WTC11 (cell line): ENCODE data around the gene RIPPLY3. TPM values are rescaled to one million over a fixed set of nuclear protein-coding genes. Genes with fewer than 3 reads are reported as not detected.

Experiments used
- ATAC-seq: fragments of 200-7000 bp; cut with Tn5 transposase; 2 replicates; pipeline ENCODE4 v1.10.0; 2021; ENCODE audit warnings: mild to moderate bottlenecking, moderate library complexity
- CTCF ChIA-PET: fragments of 300-600 bp; sonication (Branson Sonifier 250); formaldehyde crosslinking; loops from one replicate; lab custom pipeline; 2021; ENCODE audit warnings: antibody characterized with exemption; lab: Charles Lee
- POLR2A ChIA-PET: fragments of 350-600 bp; sonication (Branson Sonifier 250); formaldehyde crosslinking; loops from one replicate; lab custom pipeline; 2021; ENCODE audit warnings: antibody characterized with exemption; lab: Charles Lee
- DNase-seq: peaks from one replicate; pipeline ENCODE4 v3.0.0; 2021; ENCODE audit warnings: low spot score
- H3K27ac Mint-ChIP-seq: 2 replicates; pipeline ENCODE4 v1.8.0; 2021; ENCODE audit warnings: mixed read lengths
- H3K27me3 Mint-ChIP-seq: 2 replicates; pipeline ENCODE4 v1.8.0; 2021; ENCODE audit warnings: low read depth, mild to moderate bottlenecking, moderate library complexity, mixed read lengths
- H3K36me3 Mint-ChIP-seq: 2 replicates; pipeline ENCODE4 v1.8.0; 2021; ENCODE audit warnings: mixed read lengths
- H3K4me1 Mint-ChIP-seq: 2 replicates; pipeline ENCODE4 v1.8.0; 2022; ENCODE audit warnings: mixed read lengths
- H3K4me3 Mint-ChIP-seq: 2 replicates; pipeline ENCODE4 v1.8.0; 2021; ENCODE audit warnings: mild to moderate bottlenecking, moderate library complexity, mixed read lengths
- H3K9me3 Mint-ChIP-seq: 2 replicates; pipeline ENCODE4 v1.8.0; 2021; ENCODE audit warnings: mixed read lengths
- AR ChIP-seq: fragments of 250-450 bp; sonication (Bioruptor Pico); IDR thresholded peaks from 2 replicates; pipeline ENCODE4 v1.9.0; 2021; ENCODE audit warnings: mild to moderate bottlenecking
- CREB1 ChIP-seq: sonication (generic); formaldehyde crosslinking; IDR thresholded peaks from 2 replicates; pipeline ENCODE4 v1.8.0; 2023; ENCODE audit warnings: mild to moderate bottlenecking, missing genetic modification reagents
- EMX1 ChIP-seq: fragments of 250-450 bp; sonication (Bioruptor Pico); IDR thresholded peaks from 2 replicates; pipeline ENCODE4 v1.8.0; 2021; ENCODE audit warnings: mild to moderate bottlenecking
- FOXJ3 ChIP-seq: sonication (generic); formaldehyde crosslinking; IDR thresholded peaks from 2 replicates; pipeline ENCODE4 v1.9.0; 2021; ENCODE audit warnings: missing genetic modification reagents, mild to moderate bottlenecking, borderline replicate concordance
- FOXK1 ChIP-seq: sonication (generic); formaldehyde crosslinking; IDR thresholded peaks from 2 replicates; pipeline ENCODE4 v1.8.0; 2022; ENCODE audit warnings: mild to moderate bottlenecking, moderate library complexity, missing genetic modification reagents
- GRHL2 ChIP-seq: fragments of 250-450 bp; sonication (Bioruptor Pico); IDR thresholded peaks from 2 replicates; pipeline ENCODE4 v1.8.0; 2022; ENCODE audit warnings: mild to moderate bottlenecking, moderate library complexity; ENCODE audit not compliant: insufficient replicate concordance, severe bottlenecking
- HMGXB4 ChIP-seq: sonication (generic); formaldehyde crosslinking; IDR thresholded peaks from 2 replicates; pipeline ENCODE4 v1.8.1; 2023; ENCODE audit warnings: mild to moderate bottlenecking, moderate library complexity, missing genetic modification reagents
- JAZF1 ChIP-seq: fragments of 250-450 bp; sonication (Bioruptor Pico); IDR thresholded peaks from 2 replicates; pipeline ENCODE4 v1.9.0; 2021; ENCODE audit warnings: moderate library complexity, mild to moderate bottlenecking, inconsistent platforms
- MYBL2 ChIP-seq: sonication (generic); formaldehyde crosslinking; IDR thresholded peaks from 2 replicates; pipeline ENCODE4 v1.8.1; 2023; ENCODE audit warnings: mild to moderate bottlenecking, moderate library complexity, missing genetic modification reagents
- NFYB ChIP-seq: sonication (generic); formaldehyde crosslinking; conservative IDR thresholded peaks from 2 replicates; pipeline ENCODE4 v1.8.0; 2022; ENCODE audit warnings: low read depth, missing genetic modification reagents
- NR1H2 ChIP-seq: sonication (generic); formaldehyde crosslinking; IDR thresholded peaks from 2 replicates; pipeline ENCODE4 v1.9.0; 2021; ENCODE audit warnings: mild to moderate bottlenecking, moderate library complexity, missing genetic modification reagents
- PRDM15 ChIP-seq: sonication (generic); formaldehyde crosslinking; IDR thresholded peaks from 2 replicates; pipeline ENCODE4 v1.8.0; 2022; ENCODE audit warnings: missing genetic modification reagents
- RELA ChIP-seq: sonication (generic); formaldehyde crosslinking; IDR thresholded peaks from 2 replicates; pipeline ENCODE4 v1.8.1; 2022; ENCODE audit warnings: missing genetic modification reagents, mild to moderate bottlenecking, borderline replicate concordance
- RORB ChIP-seq: fragments of 250-450 bp; sonication (Bioruptor Pico); IDR thresholded peaks from 2 replicates; pipeline ENCODE4 v1.9.0; 2021; ENCODE audit warnings: mild to moderate bottlenecking
- TEAD1 ChIP-seq: sonication (generic); formaldehyde crosslinking; IDR thresholded peaks from 2 replicates; pipeline ENCODE4 v1.8.0; 2022; ENCODE audit warnings: mild to moderate bottlenecking, missing genetic modification reagents
- TP53 ChIP-seq: sonication (generic); formaldehyde crosslinking; IDR thresholded peaks from 2 replicates; pipeline ENCODE4 v1.8.1; 2023; ENCODE audit warnings: mild to moderate bottlenecking, missing genetic modification reagents
- USF1 ChIP-seq: sonication (generic); formaldehyde crosslinking; IDR thresholded peaks from 2 replicates; pipeline ENCODE4 v1.8.0; 2022; ENCODE audit warnings: mild to moderate bottlenecking, missing genetic modification reagents
- ZNF121 ChIP-seq: sonication (generic); formaldehyde crosslinking; IDR thresholded peaks from 2 replicates; pipeline ENCODE4 v1.8.0; 2023; ENCODE audit warnings: missing genetic modification reagents
- ZNF232 ChIP-seq: sonication (generic); formaldehyde crosslinking; IDR thresholded peaks from 2 replicates; pipeline ENCODE4 v1.8.0; 2022; ENCODE audit warnings: mild to moderate bottlenecking, missing genetic modification reagents
- ZNF263 ChIP-seq: sonication (generic); formaldehyde crosslinking; IDR thresholded peaks from 2 replicates; pipeline ENCODE4 v1.8.1; 2022; ENCODE audit warnings: low read depth, mild to moderate bottlenecking, moderate library complexity, missing genetic modification reagents
- ZNF281 ChIP-seq: sonication (generic); formaldehyde crosslinking; IDR thresholded peaks from 2 replicates; pipeline ENCODE4 v1.8.0; 2023; ENCODE audit warnings: mild to moderate bottlenecking, missing genetic modification reagents
- ZNF416 ChIP-seq: fragments of 250-450 bp; sonication (Bioruptor Pico); IDR thresholded peaks from 2 replicates; pipeline ENCODE4 v1.9.0; 2021; ENCODE audit warnings: mild to moderate bottlenecking, inconsistent platforms
- ZNF671 ChIP-seq: fragments of 250-450 bp; sonication (Bioruptor Pico); IDR thresholded peaks from 2 replicates; pipeline ENCODE4 v1.8.0; 2021; ENCODE audit warnings: mild to moderate bottlenecking
- total RNA-seq: library from RNA; stranded (reverse); gene quantifications from 3 replicates; pipeline ENCODE4 v1.2.3, GENCODE V29; 2021

RIPPLY3 gene
- total RNA-seq, 1 experiment from 2014 or later: 3.5 TPM

GRCh38 chr21:36999131-36999898, 7.2 kb upstream of the RIPPLY3 start:
- TF ChIP-seq TEAD1 (CRISPR knock-in tag): no peak
- TF ChIP-seq HMGXB4 (CRISPR knock-in tag): no peak
- no peak for TF ChIP-seq USF1 (CRISPR knock-in tag)
- TF ChIP-seq ZNF232 (CRISPR knock-in tag): no peak
- TF ChIP-seq ZNF263 (CRISPR knock-in tag): no peak
- no peak for TF ChIP-seq FOXK1 (CRISPR knock-in tag)
- TF ChIP-seq ZNF121 (CRISPR knock-in tag): no peak
- TF ChIP-seq EMX1 (CRISPR knock-in tag): no peak
- TF ChIP-seq ZNF671: no peak
- TF ChIP-seq, all 79 proteins: peak for 0
- DNase-seq: no peak
- H3K36me3 Mint-ChIP-seq: no peaks in the 10 kb centered on the region
- H3K27me3 Mint-ChIP-seq: peaks cover 27% of the 10 kb centered on the region
- H3K4me1 Mint-ChIP-seq: peaks cover 13% of the 10 kb centered on the region
- ATAC-seq: no peak
- no peak overlapping the region for H3K27ac Mint-ChIP-seq
- H3K9me3 Mint-ChIP-seq: peaks cover 3% of the 10 kb centered on the region; the same call in 1 of the 2 replicates
- CTCF ChIA-PET: interaction anchor here (0.7 to 1.9 kb wide), 4 partner anchors 10 to 67 kb away, joined by 3 to 7 read pairs (median 6); no protein-coding TSS in a partner anchor
- POLR2A ChIA-PET: no interaction called here
- H3K4me3 Mint-ChIP-seq: no peak overlapping the region

GRCh38 chr21:37000381-37000780, 6.1 kb upstream of the RIPPLY3 start:
- Mint-ChIP-seq H3K36me3 (no peaks in the 10 kb centered on the region), H3K27ac (no peak overlapping the region), H3K4me3 (no peak overlapping the region), H3K27me3 (peaks cover 35% of the 10 kb centered on the region), H3K4me1 (peaks cover 9% of the 10 kb centered on the region), H3K9me3 (peaks cover 3% of the 10 kb centered on the region; the same call in 1 of the 2 replicates)
- TF ChIP-seq ZNF416 (no peak), RELA (CRISPR knock-in tag) (no peak), ZNF281 (CRISPR knock-in tag) (no peak), GRHL2 (CRISPR knock-in tag) (no peak), FOXJ3 (CRISPR knock-in tag) (no peak), RORB (CRISPR knock-in tag) (no peak), MYBL2 (CRISPR knock-in tag) (no peak), PRDM15 (no peak), EMX1 (CRISPR knock-in tag) (no peak), JAZF1 (CRISPR knock-in tag) (no peak), NR1H2 (CRISPR knock-in tag) (no peak), AR (CRISPR knock-in tag) (no peak), CREB1 (CRISPR knock-in tag) (no peak), TP53 (CRISPR knock-in tag) (no peak), NFYB (CRISPR knock-in tag) (no peak)
- ChIA-PET POLR2A (no interaction called here), CTCF (interaction anchor here (1.3 to 1.9 kb wide), 4 partner anchors 8 to 24 kb away, joined by 4 to 8 read pairs (median 6); no protein-coding TSS in a partner anchor)
- ATAC-seq (no peak), DNase-seq (no peak)
